Measurements from ENCODE around the gene HNRNPA1L2.

- no peak for TF ChIP-seq SUZ12 (IDR thresholded peaks at IDR 0.05; ENCODE audit: extremely low read depth, insufficient read depth, insufficient read length)
- no peak for TF ChIP-seq YY1 (IDR thresholded peaks at IDR 0.05; ENCODE audit: insufficient read depth, insufficient read length)
Measured at GRCh38 chr13:52673465-52673864, 31.2 kb downstream of the HNRNPA1L2 start.

All from NT2/D1 (cell line).